ENCODE measurements around the gene TLX1.

Gene TLX1

GRCh38 chr10:101112799-101113594 lies 18.1 kb upstream of the TLX1 start:
- DNase-seq = no peak

GRCh38 chr10:101113890-101114403 lies 17.2 kb upstream of the TLX1 start:
- no peak for DNase-seq

GRCh38 chr10:101114646-101115045 lies 16.5 kb upstream of the TLX1 start:
- no peak for DNase-seq

GRCh38 chr10:101116754-101117153 lies 14.3 kb upstream of the TLX1 start:
- no peak for DNase-seq

- DNase-seq = no peak
Observed at GRCh38 chr10:101118031-101118430, 13.1 kb upstream of the TLX1 start.

GRCh38 chr10:101120520-101120883 lies 10.6 kb upstream of the TLX1 start:
- DNase-seq = no peak

GRCh38 chr10:101120884-101121653 lies 10.0 kb upstream of the TLX1 start:
- no peak for DNase-seq

GRCh38 chr10:101121654-101122031 lies 9.5 kb upstream of the TLX1 start:
- DNase-seq = no peak

- DNase-seq = no peak
Observed at GRCh38 chr10:101122270-101123084, 8.6 kb upstream of the TLX1 start.

GRCh38 chr10:101123085-101123814 lies 7.8 kb upstream of the TLX1 start:
- no peak for DNase-seq

GRCh38 chr10:101123815-101124617 lies 7.1 kb upstream of the TLX1 start:
- DNase-seq = no peak

- no peak for DNase-seq
Observed at GRCh38 chr10:101124933-101125332, 6.2 kb upstream of the TLX1 start.

- DNase-seq = no peak
Observed at GRCh38 chr10:101126684-101127628, 4.1 kb upstream of the TLX1 start.

- no peak for DNase-seq
Observed at GRCh38 chr10:101130141-101130540, 959 bp upstream of the TLX1 start.

- no peak for DNase-seq
Observed at GRCh38 chr10:101131962-101132635, 999 bp downstream of the TLX1 start.

GRCh38 chr10:101132636-101133473 lies 1.8 kb downstream of the TLX1 start:
- no peak for DNase-seq

- DNase-seq = no peak
Observed at GRCh38 chr10:101133489-101134298, 2.6 kb downstream of the TLX1 start.
